Subcutaneous abdominal adipose tissue (tissue), 5 donors: Measurements from ENCODE around the gene ST7L.
"Not testable (repeated sequence)": the region's sequence is repeated elsewhere in the genome, so short reads cannot be mapped to it uniquely, and the experiment has no call there.

Source experiments
- H3K27ac ChIP-seq: one replicate; pipeline ENCODE4 v1.7.0; 2013; ENCODE audit warnings: low read depth, mild to moderate bottlenecking, inconsistent platforms, low read length, moderate library complexity
- H3K27me3 ChIP-seq, 5 donors: one replicate each; pipeline ENCODE4 v1.7.0; 2013; ENCODE audit warnings: low read length in 5 of 5, inconsistent platforms in 1 of 5; ENCODE audit not compliant: control insufficient read depth in 5 of 5, insufficient read depth in 4 of 5
- H3K36me3 ChIP-seq, 5 donors: one replicate each; pipeline ENCODE4 v1.7.0; 2013; ENCODE audit warnings: low read length in 5 of 5; ENCODE audit not compliant: control insufficient read depth in 5 of 5, insufficient read depth in 5 of 5
- H3K4me1 ChIP-seq, 5 donors: one replicate each; pipeline ENCODE4 v1.7.0; 2013; ENCODE audit warnings: low read length in 5 of 5, mild to moderate bottlenecking in 3 of 5, moderate library complexity in 1 of 5; ENCODE audit not compliant: control insufficient read depth in 5 of 5, insufficient read depth in 5 of 5
- H3K4me3 ChIP-seq, 5 donors: one replicate each; pipeline ENCODE4 v1.7.0; 2013; ENCODE audit warnings: low read length in 5 of 5, low read depth in 1 of 5
- H3K9ac ChIP-seq, 5 donors: one replicate each; pipeline ENCODE4 v1.7.0; 2013; ENCODE audit warnings: low read length in 5 of 5, mild to moderate bottlenecking in 4 of 5, moderate library complexity in 3 of 5
- H3K9me3 ChIP-seq, 5 donors: one replicate each; pipeline ENCODE4 v1.7.0; 2013; ENCODE audit warnings: low read length in 5 of 5; ENCODE audit not compliant: control insufficient read depth in 5 of 5
- donor health status: healthy.
- donor health status: healthy.
- donor health status: healthy.
- donor health status: healthy.
- donor health status: healthy.

Gene ST7L

DNA sequence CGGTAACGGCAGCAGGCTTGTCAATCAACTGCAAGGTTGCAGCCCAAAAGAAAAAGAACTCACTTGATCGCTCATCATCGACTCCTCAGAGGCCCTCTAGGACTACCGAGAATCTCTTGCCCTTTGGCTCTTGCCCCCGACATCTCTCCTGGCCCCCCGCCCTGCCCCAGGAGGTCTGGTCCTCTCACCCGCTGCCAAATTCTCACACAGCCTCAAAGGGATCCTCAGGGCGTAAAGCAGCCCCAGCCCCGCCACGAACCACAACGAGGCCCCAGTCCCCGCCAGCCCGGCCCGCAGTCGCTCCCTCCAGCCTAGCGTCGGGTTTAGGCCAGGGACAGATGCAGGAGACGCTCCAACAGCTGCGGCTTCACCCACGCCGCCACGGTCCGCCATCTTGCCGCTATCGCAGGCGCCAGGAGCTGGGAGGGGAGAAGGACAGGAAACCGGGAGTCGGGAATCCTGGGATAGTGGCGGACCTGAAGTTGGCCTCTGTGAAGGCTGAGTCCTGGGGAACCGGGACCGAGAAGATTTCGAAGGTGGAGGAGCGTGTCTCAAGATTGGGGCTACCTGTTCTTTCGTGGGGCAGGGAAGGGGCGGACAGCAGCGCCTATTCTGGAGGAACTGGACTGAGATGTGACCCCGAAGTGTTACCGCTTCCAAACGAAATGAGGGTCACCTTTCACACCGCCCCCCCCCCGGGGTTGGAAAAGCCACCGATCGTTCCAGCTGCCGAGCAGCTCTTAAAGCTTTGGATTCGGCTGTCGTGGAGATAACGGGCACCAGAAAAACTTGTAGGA is at the start of gene ST7L:
TSS of gene ST7L (minus strand) at position 421 of the 797 bp plus-strand sequence. CDS start at position 393, 28 bp downstream.
- Histone ChIP-seq H3K9ac (peak within 1 kb of the TSS; percentile 84 to 100 (median 96)), H3K4me1 (peaks cover 4 to 42% (median 37%) of the 10 kb centered on the region in 5 donors)

GRCh38 chr1:112666946-112667345 is 48.0 kb upstream of the ST7L start:
- peaks cover 51 to 89% (median 56%) of the 10 kb centered on the region in 5 donors for H3K36me3 ChIP-seq
- no peak overlapping the region for H3K27ac ChIP-seq
- no peak overlapping the region for H3K4me3 ChIP-seq
- H3K27me3 ChIP-seq = no peaks in the 10 kb centered on the region
- no peaks in the 10 kb centered on the region for H3K4me1 ChIP-seq
- H3K9me3 ChIP-seq = no peaks in the 10 kb centered on the region
- H3K9ac ChIP-seq = no peak overlapping the region

More for the DNA sequence above, at the start of gene ST7L:
- Histone ChIP-seq H3K27me3 (no peaks in the 10 kb centered on the region), H3K9me3 (no peaks in the 10 kb centered on the region), H3K36me3 (peaks cover 0 to 9% (median 7%) of the 10 kb centered on the region in 5 donors), H3K27ac (peak within 1 kb of the TSS; percentile 99), H3K4me3 (peak within 1 kb of the TSS; percentile 74 to 97 (median 89))

GRCh38 chr1:112665857-112666256 is 46.9 kb upstream of the ST7L start:
- no peak overlapping the region for H3K9ac ChIP-seq
- H3K27ac ChIP-seq = no peak overlapping the region
- H3K27me3 ChIP-seq = no peaks in the 10 kb centered on the region
- H3K4me1 ChIP-seq = no peaks in the 10 kb centered on the region
- peaks cover 54 to 89% (median 58%) of the 10 kb centered on the region in 5 donors for H3K36me3 ChIP-seq
- no peak overlapping the region for H3K4me3 ChIP-seq
- H3K9me3 ChIP-seq = no peaks in the 10 kb centered on the region

GRCh38 chr1:112651205-112651604 is 32.3 kb upstream of the ST7L start:
- Histone ChIP-seq H3K4me1 (no peaks in the 10 kb centered on the region), H3K9me3 (no peaks in the 10 kb centered on the region), H3K27me3 (no peaks in the 10 kb centered on the region), H3K9ac (no peak overlapping the region), H3K27ac (no peak overlapping the region), H3K4me3 (no peak overlapping the region), H3K36me3 (peaks cover 19 to 56% (median 29%) of the 10 kb centered on the region in 5 donors)

DNA sequence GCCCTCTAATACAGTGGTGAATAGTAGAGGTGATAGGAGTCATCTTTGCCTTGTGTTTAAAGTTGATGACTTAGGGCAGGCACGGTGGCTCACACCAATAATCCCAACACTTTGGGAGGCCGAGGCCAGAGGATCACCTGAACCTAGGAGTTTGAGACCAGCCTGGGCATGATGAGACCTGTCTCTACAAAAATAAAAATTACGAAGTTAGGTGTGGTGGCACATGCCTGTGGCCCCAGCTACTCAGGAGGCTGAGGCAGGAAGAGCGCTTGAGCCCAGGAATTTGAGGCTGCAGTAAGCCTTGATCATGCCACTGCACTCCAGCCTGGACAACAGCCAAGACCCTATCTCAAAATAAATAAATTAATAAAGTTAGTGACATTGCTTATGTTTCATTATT is 27.3 kb upstream of the ST7L start:
- no peak overlapping the region for H3K4me3 ChIP-seq
- H3K4me1 ChIP-seq = peaks cover 0 to 4% (median 0%) of the 10 kb centered on the region in 5 donors
- no peak overlapping the region for H3K27ac ChIP-seq
- no peak overlapping the region for H3K9ac ChIP-seq
- no peaks in the 10 kb centered on the region for H3K27me3 ChIP-seq
- peaks cover 18 to 42% (median 21%) of the 10 kb centered on the region in 5 donors for H3K36me3 ChIP-seq
- H3K9me3 ChIP-seq = no peaks in the 10 kb centered on the region

DNA sequence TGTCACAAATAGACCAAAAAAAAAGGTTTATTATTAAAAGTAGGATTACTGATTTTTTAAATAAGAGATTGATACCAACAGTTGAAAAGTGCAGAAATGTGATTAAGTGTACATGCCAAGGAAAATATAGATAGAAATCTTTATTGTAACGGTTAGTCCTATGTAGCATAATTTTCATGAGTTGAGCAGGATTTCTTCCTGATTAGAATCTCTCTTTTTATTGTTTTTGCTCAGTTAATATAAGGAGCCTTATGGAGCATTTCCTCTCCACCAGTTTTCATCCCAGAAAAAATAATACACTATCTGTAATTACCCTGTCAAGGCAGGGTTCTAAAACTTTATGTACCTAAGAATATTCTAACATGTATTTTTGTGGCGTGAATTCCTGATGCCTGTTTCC is 24.1 kb upstream of the ST7L start:
- Histone ChIP-seq H3K4me3 (no peak overlapping the region), H3K27me3 (no peaks in the 10 kb centered on the region), H3K36me3 (peaks cover 0 to 15% (median 4%) of the 10 kb centered on the region in 5 donors), H3K9ac (no peak overlapping the region), H3K9me3 (no peaks in the 10 kb centered on the region), H3K4me1 (peaks cover 0 to 4% (median 0%) of the 10 kb centered on the region in 5 donors), H3K27ac (no peak overlapping the region)

GRCh38 chr1:112640437-112640836 is 21.5 kb upstream of the ST7L start:
- not testable (repeated sequence) for H3K27ac ChIP-seq, H3K27me3 ChIP-seq, H3K36me3 ChIP-seq, H3K4me3 ChIP-seq, H3K9ac ChIP-seq, H3K9me3 ChIP-seq
- peaks cover 0 to 24% (median 15%) of the 10 kb centered on the region in 5 donors for H3K4me1 ChIP-seq

DNA sequence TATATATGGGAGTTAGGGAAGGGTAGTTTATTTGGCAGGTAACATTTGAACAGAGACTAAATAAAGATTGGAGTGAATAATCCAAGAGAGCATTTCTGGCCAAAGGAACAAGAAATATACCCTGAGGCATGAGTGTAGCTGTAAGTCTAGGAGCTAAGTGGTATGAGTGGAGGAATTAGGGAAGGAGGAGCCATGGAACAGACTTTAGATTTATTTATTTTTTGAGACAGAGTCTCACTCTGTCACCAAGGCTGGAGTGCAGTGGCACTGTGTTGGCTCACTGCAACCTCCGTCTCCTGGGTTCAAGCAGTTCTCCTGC is 19.1 kb upstream of the ST7L start:
- no peak overlapping the region for H3K4me3 ChIP-seq
- no peaks in the 10 kb centered on the region for H3K27me3 ChIP-seq
- no peak overlapping the region for H3K9ac ChIP-seq
- no peaks in the 10 kb centered on the region for H3K36me3 ChIP-seq
- peaks cover 0 to 31% (median 17%) of the 10 kb centered on the region in 5 donors for H3K4me1 ChIP-seq
- H3K9me3 ChIP-seq = no peaks in the 10 kb centered on the region
- H3K27ac ChIP-seq = no peak overlapping the region

- H3K4me1 ChIP-seq = peaks cover 0 to 33% (median 17%) of the 10 kb centered on the region in 5 donors
- peak overlapping the region; percentile 59 for H3K27ac ChIP-seq
- no peak overlapping the region for H3K4me3 ChIP-seq
Observed at GRCh38 chr1:112637254-112638109, 18.5 kb upstream of the ST7L start.

More at GRCh38 chr1:112637254-112638109, 18.5 kb upstream of the ST7L start:
- Histone ChIP-seq H3K36me3 (no peaks in the 10 kb centered on the region), H3K9ac (no peak overlapping the region), H3K27me3 (no peaks in the 10 kb centered on the region), H3K9me3 (no peaks in the 10 kb centered on the region)
